ACC112 (cell line): ENCODE results near the gene SLC25A21.

Experiments used
- H2AFZ ChIP-seq: fragments of 200-600 bp; sonication (generic); one replicate; pipeline ENCODE4 v1.6.0; 2017; ENCODE audit warnings: antibody characterized with exemption, low read length; ENCODE audit not compliant: unreplicated experiment
- H3K27ac ChIP-seq: fragments of 200-600 bp; sonication (generic); 2 replicates; pipeline ENCODE4 v1.5.1; 2014; ENCODE audit warnings: low read depth, mild to moderate bottlenecking, antibody characterized with exemption, low read length, moderate library complexity
- H3K27me3 ChIP-seq: fragments of 200-600 bp; sonication (generic); 2 replicates; pipeline ENCODE4 v1.6.1; 2014; ENCODE audit warnings: mild to moderate bottlenecking, antibody characterized with exemption, low read length, moderate library complexity, mixed read lengths; ENCODE audit not compliant: insufficient read depth
- H3K36me3 ChIP-seq: fragments of 200-600 bp; sonication (generic); 2 replicates; pipeline ENCODE4 v1.6.1; 2016; ENCODE audit warnings: mild to moderate bottlenecking, antibody characterized with exemption, low read length, moderate library complexity, mixed read lengths; ENCODE audit not compliant: insufficient read depth
- H3K4me1 ChIP-seq: fragments of 200-600 bp; sonication (generic); one replicate; pipeline ENCODE4 v1.6.1; 2016; ENCODE audit warnings: low read length, mixed read lengths; ENCODE audit not compliant: insufficient read depth, unreplicated experiment, control insufficient read depth
- H3K4me3 ChIP-seq: fragments of 200-600 bp; sonication (generic); 2 replicates; pipeline ENCODE4 v1.5.1; 2014; ENCODE audit warnings: mild to moderate bottlenecking, low read depth, low read length
- H3K79me2 ChIP-seq: fragments of 200-600 bp; sonication (generic); one replicate; pipeline ENCODE4 v1.6.0; 2016; ENCODE audit warnings: low read length; ENCODE audit not compliant: control insufficient read depth, unreplicated experiment, insufficient read depth

The SLC25A21 gene

GRCh38 chr14:37144729-37145363 lies 27.6 kb downstream of the SLC25A21 start:
- Histone ChIP-seq H3K27ac (no peak overlapping the region), H3K36me3 (no peaks in the 10 kb centered on the region), H2AFZ (no peak overlapping the region), H3K4me1 (peaks cover 3% of the 10 kb centered on the region), H3K79me2 (no peaks in the 10 kb centered on the region), H3K27me3 (no peaks in the 10 kb centered on the region; the same call in 1 of the 2 replicates), H3K4me3 (no peak overlapping the region)

GRCh38 chr14:37143475-37143874 lies 28.9 kb downstream of the SLC25A21 start:
- Histone ChIP-seq H2AFZ (no peak overlapping the region), H3K4me1 (peaks cover 3% of the 10 kb centered on the region), H3K36me3 (no peaks in the 10 kb centered on the region), H3K79me2 (no peaks in the 10 kb centered on the region), H3K4me3 (no peak overlapping the region), H3K27ac (no peak overlapping the region), H3K27me3 (no peaks in the 10 kb centered on the region; the same call in 1 of the 2 replicates)

- Histone ChIP-seq H2AFZ (no peak overlapping the region), H3K27ac (no peak overlapping the region), H3K27me3 (no peaks in the 10 kb centered on the region; the same call in 1 of the 2 replicates), H3K4me3 (no peak overlapping the region), H3K79me2 (no peaks in the 10 kb centered on the region), H3K36me3 (no peaks in the 10 kb centered on the region), H3K4me1 (peaks cover 3% of the 10 kb centered on the region)
Observed at GRCh38 chr14:37142835-37143401, 29.5 kb downstream of the SLC25A21 start.

- H3K27ac ChIP-seq, result no peak overlapping the region
- H2AFZ ChIP-seq, result no peak overlapping the region
- no peak overlapping the region for H3K4me3 ChIP-seq
- no peaks in the 10 kb centered on the region for H3K79me2 ChIP-seq
- H3K27me3 ChIP-seq, result no peaks in the 10 kb centered on the region; the same call in 1 of the 2 replicates
- no peaks in the 10 kb centered on the region for H3K36me3 ChIP-seq
- peaks cover 3% of the 10 kb centered on the region for H3K4me1 ChIP-seq
Observed at GRCh38 chr14:37140176-37140575, 32.2 kb downstream of the SLC25A21 start.

GRCh38 chr14:37139710-37140109 lies 32.7 kb downstream of the SLC25A21 start:
- Histone ChIP-seq H3K36me3 (no peaks in the 10 kb centered on the region), H3K27ac (no peak overlapping the region), H2AFZ (no peak overlapping the region), H3K4me1 (peaks cover 3% of the 10 kb centered on the region), H3K79me2 (no peaks in the 10 kb centered on the region), H3K4me3 (no peak overlapping the region), H3K27me3 (no peaks in the 10 kb centered on the region; the same call in 1 of the 2 replicates)

GRCh38 chr14:37138898-37139297 lies 33.5 kb downstream of the SLC25A21 start:
- H3K79me2 ChIP-seq, result no peaks in the 10 kb centered on the region
- no peak overlapping the region for H3K27ac ChIP-seq
- H3K27me3 ChIP-seq, result no peaks in the 10 kb centered on the region; the same call in 1 of the 2 replicates
- no peak overlapping the region for H3K4me3 ChIP-seq
- H2AFZ ChIP-seq, result no peak overlapping the region
- peaks cover 3% of the 10 kb centered on the region for H3K4me1 ChIP-seq
- no peaks in the 10 kb centered on the region for H3K36me3 ChIP-seq

GRCh38 chr14:37133284-37133913 lies 39.0 kb downstream of the SLC25A21 start:
- no peaks in the 10 kb centered on the region for H3K4me1 ChIP-seq
- H3K36me3 ChIP-seq, result no peaks in the 10 kb centered on the region
- H2AFZ ChIP-seq, result no peak overlapping the region
- no peak overlapping the region for H3K4me3 ChIP-seq
- H3K27me3 ChIP-seq, result no peaks in the 10 kb centered on the region
- H3K79me2 ChIP-seq, result no peaks in the 10 kb centered on the region
- H3K27ac ChIP-seq, result no peak overlapping the region

GRCh38 chr14:37131205-37131604 lies 41.2 kb downstream of the SLC25A21 start:
- no peak overlapping the region for H3K27ac ChIP-seq
- no peak overlapping the region for H3K4me3 ChIP-seq
- H3K79me2 ChIP-seq, result no peaks in the 10 kb centered on the region
- no peaks in the 10 kb centered on the region for H3K36me3 ChIP-seq
- no peaks in the 10 kb centered on the region for H3K27me3 ChIP-seq
- no peak overlapping the region for H2AFZ ChIP-seq
- H3K4me1 ChIP-seq, result no peaks in the 10 kb centered on the region

- no peaks in the 10 kb centered on the region for H3K36me3 ChIP-seq
- H3K4me3 ChIP-seq, result no peak overlapping the region
- H3K27ac ChIP-seq, result no peak overlapping the region
- no peaks in the 10 kb centered on the region for H3K79me2 ChIP-seq
- no peaks in the 10 kb centered on the region for H3K4me1 ChIP-seq
- no peak overlapping the region for H2AFZ ChIP-seq
- H3K27me3 ChIP-seq, result no peaks in the 10 kb centered on the region
Observed at GRCh38 chr14:37129047-37129446, 43.4 kb downstream of the SLC25A21 start.

GRCh38 chr14:37124614-37125013 lies 47.8 kb downstream of the SLC25A21 start:
- Histone ChIP-seq H3K27me3 (no peaks in the 10 kb centered on the region), H3K36me3 (no peaks in the 10 kb centered on the region), H3K4me3 (no peak overlapping the region), H3K4me1 (peaks cover 15% of the 10 kb centered on the region), H3K27ac (no peak overlapping the region), H2AFZ (no peak overlapping the region), H3K79me2 (no peaks in the 10 kb centered on the region)
